ENCODE results near the gene DRG1.
"Not testable (repeated sequence)": the region's sequence is repeated elsewhere in the genome, so short reads cannot be mapped to it uniquely, and the experiment has no call there.

DRG1 gene

DNA sequence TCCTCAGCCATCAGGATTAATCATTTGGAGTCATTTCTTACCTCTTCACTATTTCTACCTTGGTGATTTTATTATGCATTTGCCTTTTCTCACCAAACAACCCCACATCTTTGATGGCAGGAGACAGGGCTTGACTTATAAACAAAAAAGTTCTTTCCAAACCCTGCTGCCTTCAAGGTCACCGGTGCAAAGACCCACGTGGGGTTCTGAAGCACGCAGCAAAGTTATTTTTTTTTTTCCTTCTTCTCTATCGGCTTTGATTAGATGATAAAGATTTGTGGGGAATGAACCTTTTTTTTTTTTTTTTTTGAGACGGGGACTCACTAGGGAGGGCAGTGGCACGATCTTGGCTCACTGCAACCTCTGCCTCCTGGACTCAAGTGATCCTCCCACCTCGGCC is 44.1 kb downstream of the DRG1 start:
- no peak for DNase-seq

DNA sequence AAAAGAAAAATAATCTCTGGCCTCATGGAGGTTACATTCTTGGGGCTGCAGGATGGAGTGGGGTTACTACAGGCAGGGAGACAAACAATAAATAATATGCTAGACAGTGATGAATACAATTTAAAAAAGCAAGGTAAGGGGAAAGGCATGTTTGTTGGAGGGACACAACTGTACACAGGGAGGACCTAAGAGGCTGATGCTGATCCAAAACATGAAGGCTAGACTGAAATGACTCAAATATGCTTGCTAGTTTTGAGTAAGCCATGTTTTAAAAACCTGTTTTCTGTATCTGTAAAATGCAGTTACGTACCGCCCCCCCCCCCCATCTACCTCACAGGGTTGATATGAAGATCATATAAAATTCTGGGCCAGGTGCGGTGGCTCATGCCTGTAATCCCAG is 46.2 kb downstream of the DRG1 start:
- DNase-seq, result no peak

DNA sequence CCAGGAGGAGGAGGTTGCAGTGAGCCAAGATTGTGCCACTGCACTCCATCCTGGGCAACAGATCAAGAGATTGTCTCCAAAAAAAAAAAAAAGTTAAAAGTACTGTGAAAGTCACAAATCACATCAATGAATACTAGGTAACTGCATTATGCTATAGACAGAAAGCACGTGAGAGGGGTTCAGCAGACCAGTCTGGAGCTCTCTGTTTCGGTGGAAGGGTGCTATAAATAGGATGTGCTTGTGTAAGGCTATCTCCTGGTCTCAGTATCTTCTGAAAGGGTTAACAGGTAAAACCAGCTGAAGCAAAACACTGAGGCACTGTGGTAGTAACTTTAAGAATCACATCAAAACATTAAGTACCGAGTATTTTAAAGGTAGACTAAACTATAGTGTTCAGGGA is 46.8 kb downstream of the DRG1 start:
- no peak for DNase-seq

DNA sequence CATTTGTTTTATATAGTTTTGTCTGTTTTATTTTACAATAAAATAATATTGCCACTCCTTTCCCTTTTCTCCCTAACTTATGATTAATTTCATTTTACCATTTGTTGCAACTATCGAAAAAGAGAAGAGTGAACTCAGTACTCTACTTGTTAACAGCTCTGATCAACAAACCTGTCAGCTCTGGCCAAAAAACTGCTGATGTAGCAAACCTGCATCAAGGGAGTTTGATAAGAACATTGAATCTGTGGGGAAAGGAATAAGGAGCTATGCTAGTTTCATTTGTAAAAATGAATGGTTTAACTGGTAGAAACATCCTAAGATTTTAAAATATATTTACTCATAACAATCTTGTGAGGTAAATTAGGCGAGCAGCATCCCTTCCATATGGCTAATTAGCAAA is 47.4 kb downstream of the DRG1 start:
- DNase-seq, result no peak

DNA sequence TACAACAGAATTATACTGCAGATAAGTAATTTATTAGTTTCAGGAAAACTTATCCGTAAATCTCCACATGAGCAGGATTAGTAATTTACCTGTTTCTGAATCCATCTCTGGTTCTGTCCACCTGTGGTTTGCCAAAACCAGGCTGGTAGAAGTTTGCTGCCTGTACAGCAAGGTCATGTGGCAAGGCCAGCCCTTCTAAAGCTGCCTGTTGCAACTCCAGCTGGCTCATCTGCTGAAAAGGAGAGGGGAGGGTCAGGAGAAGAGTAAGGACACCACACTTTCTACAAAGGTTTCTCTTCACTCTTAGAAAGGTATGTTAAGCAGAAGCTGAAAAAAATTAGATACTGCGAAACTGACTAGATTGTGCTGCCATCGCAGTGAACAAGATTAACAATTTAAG is 47.9 kb downstream of the DRG1 start:
- no peak for DNase-seq

DNA sequence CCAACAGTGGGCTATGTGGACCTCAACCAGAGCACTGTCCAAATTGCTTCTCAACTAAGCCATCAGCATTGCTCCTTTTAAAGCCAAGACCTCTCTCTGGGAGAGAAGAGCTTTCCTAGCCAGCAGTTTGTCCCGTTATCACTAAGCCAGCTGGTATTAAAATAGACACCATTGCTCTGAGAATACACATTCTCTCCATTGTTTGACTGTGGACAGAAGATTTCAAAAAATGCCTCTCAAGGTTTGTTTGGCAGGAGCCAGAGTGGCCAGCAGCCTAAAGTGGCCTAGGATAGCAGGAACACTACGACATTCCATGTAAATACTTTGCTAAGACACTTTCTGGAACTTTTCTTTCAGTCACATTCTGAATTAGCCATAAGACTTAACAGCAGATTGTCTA is 49.0 kb downstream of the DRG1 start:
- no peak for DNase-seq

DNA sequence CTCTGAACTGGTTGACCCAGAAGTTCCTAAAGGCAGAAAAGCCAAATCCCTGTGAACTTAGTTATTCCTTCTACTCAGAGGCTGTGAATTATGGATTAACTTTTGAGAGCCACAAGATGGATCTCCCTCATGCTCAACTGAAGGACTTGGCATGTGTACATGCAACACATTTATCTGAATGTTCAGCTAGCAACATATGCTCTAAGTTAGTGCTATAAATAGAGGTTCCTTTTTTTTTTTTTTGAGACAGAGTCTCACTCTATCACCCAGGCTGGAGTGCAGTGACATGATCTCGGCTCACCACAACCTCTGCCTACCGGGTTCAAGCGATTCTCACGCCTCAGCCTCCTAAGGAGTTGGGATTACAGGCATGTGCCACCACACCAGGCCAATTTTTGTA is 50.1 kb downstream of the DRG1 start:
- no peak for DNase-seq

DNA sequence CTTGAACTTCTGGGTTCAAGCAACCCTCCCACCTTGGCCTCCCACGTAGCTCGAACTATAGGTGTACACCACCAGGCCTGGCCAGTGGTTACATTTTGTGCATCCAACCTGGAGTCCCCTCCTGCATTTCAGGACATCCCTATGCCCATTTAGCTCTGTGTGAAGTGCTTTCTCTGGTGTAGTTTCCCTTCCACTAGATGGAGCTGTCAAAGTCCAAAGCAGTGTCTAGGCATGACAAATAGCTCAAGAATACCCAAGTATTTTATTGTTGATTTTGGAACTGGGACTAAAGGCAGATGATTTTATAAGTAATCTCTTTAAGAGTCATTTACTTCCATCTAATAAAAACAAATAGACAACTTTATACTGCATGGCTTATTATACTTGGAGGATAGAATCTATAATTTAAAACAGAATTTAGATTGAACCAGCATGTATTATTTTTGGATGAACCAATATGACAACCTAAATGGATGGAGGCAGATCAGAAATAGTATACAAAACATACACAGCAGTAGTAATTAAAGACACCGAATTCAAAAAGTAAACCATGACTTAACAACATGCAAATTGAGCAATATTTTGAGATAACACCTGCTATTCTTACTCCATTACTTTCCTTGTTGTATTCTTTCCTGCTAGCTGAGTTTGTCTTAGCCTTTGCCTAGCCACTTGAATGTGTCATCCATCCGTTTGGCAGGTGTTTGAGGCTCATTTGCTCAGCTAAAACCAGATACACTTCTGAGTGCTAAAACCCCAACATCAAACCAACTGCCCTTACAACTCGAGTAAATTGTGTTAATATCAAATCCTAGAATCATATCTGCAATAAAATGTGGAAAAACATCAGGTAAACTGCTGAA is 52.5 kb downstream of the DRG1 start:
- DNase-seq, result no peak

DNA sequence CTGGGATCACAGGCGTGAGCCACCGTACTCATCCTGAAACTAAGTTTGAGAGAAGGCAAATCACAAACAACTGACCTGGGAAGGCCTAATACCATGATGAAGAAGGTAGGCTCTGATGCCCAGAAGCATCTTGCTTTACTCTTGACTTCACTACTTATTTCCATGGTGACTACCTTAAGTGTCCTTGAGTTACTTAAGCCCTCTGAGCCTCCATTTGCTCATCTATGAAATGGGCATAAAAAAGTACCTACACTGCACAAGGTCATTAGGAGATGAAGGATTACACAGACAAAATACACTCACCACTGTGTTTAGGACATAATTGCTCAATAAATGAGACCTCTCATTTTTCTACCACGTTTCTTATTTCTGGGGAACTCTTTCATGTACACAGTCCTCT is 62.3 kb downstream of the DRG1 start:
- no peak for DNase-seq

DNA sequence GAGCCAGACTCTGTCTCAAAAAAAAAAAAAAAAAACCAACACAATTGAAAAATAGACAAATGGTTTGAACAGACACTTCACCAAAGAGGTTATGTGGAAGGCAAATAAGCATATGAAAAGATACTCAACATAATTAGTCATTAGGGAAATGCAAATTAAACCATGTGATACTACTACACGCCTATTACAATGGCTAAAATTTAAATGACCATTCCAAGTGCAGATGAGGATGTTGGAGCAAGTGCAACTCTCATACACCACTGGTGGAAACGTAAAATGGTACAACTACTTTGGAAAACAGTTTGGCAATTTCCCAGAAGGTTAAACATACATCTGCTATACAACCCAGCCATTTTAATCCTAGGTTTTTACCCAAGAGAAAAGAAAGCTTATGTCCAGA is 65.9 kb downstream of the DRG1 start:
- no peak for DNase-seq

DNA sequence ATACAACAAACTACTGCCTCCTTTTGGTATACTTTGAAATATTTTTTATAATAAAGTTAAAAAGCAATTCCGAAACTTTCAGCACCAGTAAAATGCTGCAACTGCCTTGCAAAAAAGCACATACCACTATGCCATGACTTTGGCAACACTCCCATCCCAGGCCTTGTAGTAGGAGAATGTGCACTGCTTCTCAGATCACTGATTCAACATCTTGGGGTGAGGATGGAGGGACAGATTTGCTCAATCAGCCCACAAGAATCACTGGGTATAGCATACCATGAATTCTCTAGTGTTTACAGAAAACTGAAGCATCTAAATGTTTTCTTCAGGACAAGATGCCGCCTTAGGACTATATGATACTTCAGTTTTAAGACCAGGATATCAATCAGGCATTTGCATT is 75.3 kb downstream of the DRG1 start:
- DNase-seq, result no peak

DNA sequence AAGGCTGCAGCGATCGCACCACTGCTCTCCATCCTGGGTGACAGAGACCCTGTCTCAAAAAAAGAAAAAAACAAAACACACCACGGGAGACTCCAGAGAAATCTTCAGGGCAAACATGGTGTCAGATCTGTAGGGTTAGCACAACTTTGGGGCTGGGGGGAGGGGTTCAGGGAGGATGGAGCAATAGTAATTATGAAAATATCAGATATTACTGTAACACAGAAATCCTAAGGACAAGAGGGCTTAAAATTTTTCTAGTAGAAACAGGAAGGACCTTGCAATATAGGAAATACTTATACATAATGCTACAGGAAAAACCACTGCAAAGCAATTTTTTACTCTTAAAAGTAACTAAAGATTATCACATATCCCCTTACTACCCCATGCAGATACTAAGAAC is 76.4 kb downstream of the DRG1 start:
- no peak for DNase-seq

DNA sequence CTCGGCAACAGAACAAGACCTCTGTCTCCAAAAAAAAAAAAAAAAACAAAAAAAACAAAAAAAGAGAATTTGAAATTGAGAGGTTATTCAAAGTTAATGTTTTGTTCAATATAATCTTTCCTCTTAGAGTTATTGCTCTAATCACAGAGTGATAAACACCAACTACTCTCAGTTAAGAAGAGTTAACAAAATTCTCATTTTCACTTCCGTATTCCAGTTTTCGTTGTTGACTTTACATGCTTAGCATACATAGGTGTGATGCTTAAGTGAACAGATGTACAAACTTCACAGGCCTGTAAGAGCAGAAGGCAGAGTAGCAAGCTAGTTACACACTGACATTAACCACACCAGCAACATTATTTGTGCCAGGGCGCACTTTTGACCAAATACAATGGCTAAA is 77.9 kb downstream of the DRG1 start:
- DNase-seq, result no peak

DNA sequence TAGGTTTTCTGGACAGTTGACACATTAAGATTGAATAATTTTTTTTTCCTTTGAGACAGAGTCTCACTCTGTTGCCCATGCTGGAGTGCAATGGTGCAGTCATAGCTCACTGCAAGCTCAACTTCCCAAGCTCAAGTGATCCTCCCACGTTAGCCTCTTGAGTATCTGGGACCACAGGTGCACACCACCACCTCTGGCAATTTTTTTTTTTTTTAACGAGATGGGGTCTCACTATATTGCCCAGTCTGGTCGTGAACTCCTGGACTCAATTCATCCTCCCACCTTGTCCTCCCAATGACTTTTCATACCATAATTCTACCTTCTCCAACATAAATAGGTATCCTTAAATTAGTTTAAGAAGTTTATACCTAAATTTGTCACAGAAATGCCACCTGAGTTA is 81.7 kb downstream of the DRG1 start:
- no peak for DNase-seq

DNA sequence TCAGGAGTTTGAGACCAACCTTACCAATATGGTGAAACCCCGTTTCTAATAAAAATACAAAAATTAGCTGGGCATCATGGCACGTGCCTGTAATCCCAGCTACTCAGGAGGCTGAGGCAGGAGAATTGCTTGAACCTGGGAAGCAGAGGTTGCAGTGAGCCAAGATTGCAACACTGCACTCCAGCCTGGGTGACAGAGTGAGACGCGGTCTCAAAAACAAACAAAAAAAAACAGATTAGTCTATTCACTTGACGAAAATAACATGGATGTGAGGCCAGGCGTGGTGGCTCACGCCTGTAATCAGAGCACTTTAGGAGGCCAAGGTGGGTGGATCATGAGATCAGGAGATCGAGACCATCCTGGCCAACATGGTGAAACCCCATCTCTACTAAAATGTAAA is 83.1 kb downstream of the DRG1 start:
- DNase-seq, result not testable (repeated sequence)

All from NCI-H774 (cell line).